Endothelial cell of umbilical vein (primary cell): ENCODE measurements around the gene CRYZL1.

Experiments
- POLR2A ChIP-seq: IDR thresholded peaks from 2 replicates; pipeline ENCODE4 v1.6.1; 2012; ENCODE audit warnings: low read depth, mild to moderate bottlenecking, control low read depth, low read length
- TF ChIP-seq, protein P1 (sequence below), 2 donors: IDR thresholded peaks; 1 replicate in 1 of 2; 2 replicates in 1 of 2; pipeline ENCODE4 v1.5.1; 2011; ENCODE audit warnings: low read length in 2 of 2, mild to moderate bottlenecking in 2 of 2, moderate library complexity in 2 of 2, control low read depth in 1 of 2, inconsistent platforms in 1 of 2, low read depth in 1 of 2; ENCODE audit not compliant: insufficient read depth in 1 of 2; ENCODE audit errors: extremely low read depth in 1 of 2

DNA sequence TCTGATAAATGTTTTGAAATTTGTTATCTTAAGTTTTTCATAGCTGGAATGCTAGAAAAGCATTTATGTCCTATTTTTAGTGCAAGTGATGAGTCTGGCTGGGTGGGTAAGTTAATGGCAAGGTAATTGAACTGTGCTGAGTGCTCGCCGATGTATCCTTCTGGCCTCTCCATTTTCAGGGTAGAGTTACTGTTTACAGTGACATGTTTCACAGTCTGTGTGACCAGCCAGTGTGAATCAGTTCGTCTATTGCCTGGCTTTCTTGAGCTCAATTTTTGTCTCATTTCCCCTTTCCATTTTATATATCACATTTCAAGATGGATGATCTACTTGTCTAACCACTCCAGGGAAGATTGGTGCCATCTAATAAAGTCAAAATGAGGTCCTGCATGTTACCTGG is 44.8 kb upstream of the CRYZL1 start:
- TF ChIP-seq, protein P1, sequence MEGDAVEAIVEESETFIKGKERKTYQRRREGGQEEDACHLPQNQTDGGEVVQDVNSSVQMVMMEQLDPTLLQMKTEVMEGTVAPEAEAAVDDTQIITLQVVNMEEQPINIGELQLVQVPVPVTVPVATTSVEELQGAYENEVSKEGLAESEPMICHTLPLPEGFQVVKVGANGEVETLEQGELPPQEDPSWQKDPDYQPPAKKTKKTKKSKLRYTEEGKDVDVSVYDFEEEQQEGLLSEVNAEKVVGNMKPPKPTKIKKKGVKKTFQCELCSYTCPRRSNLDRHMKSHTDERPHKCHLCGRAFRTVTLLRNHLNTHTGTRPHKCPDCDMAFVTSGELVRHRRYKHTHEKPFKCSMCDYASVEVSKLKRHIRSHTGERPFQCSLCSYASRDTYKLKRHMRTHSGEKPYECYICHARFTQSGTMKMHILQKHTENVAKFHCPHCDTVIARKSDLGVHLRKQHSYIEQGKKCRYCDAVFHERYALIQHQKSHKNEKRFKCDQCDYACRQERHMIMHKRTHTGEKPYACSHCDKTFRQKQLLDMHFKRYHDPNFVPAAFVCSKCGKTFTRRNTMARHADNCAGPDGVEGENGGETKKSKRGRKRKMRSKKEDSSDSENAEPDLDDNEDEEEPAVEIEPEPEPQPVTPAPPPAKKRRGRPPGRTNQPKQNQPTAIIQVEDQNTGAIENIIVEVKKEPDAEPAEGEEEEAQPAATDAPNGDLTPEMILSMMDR (IDR thresholded peaks at IDR 0.05; ENCODE audit: extremely low read depth in 1 of 2, insufficient read depth in 1 of 2, low read depth in 1 of 2, low read length in 2 of 2): no peak
- TF ChIP-seq POLR2A: no peak
